PC-9 (cell line): Measurements from ENCODE around the gene MPP3. TPM values are rescaled to one million over a fixed set of nuclear protein-coding genes. Genes with fewer than 3 reads are reported as not detected.

Experiments
- BruUV-seq: library from RNA; stranded (reverse); fragments of 400-500 nt; replicated peaks from 2 replicates; lab custom pipeline; 2021; lab: Mats Ljungman, UMichigan
- CTCF ChIA-PET: fragments of 300-600 bp; sonication (Branson Sonifier 250); formaldehyde crosslinking; loops from one replicate; lab custom pipeline; 2022; ENCODE audit warnings: antibody characterized with exemption; lab: Charles Lee
- POLR2A ChIA-PET: fragments of 300-600 bp; sonication (Branson Sonifier 250); formaldehyde crosslinking; loops from one replicate; lab custom pipeline; 2022; ENCODE audit warnings: antibody characterized with exemption; ENCODE audit not compliant: unreplicated experiment; lab: Charles Lee
- DNase-seq, 2 experiments: peaks; one replicate each; pipeline versions ENCODE4 v3.0.0 to v3.0.0-alpha.2; 2015 to 2022; ENCODE audit warnings: mixed read lengths in 1 of 2
- H2AFZ ChIP-seq: fragments of 200-600 bp; sonication (generic); 2 replicates; pipeline ENCODE4 v1.8.1; 2017; ENCODE audit warnings: antibody characterized with exemption
- H3F3A ChIP-seq: fragments of 200-600 bp; sonication (generic); 2 replicates; pipeline ENCODE4 v1.8.1; 2017; ENCODE audit warnings: antibody characterized with exemption, mild to moderate bottlenecking, low read depth; ENCODE audit not compliant: insufficient read depth
- H3K27ac ChIP-seq: fragments of 200-600 bp; sonication (generic); 2 replicates; pipeline ENCODE4 v1.6.1; 2016; ENCODE audit warnings: mixed run types
- H3K27me3 ChIP-seq: fragments of 200-600 bp; sonication (generic); 2 replicates; pipeline ENCODE4 v1.6.1; 2016; ENCODE audit warnings: low read depth, mixed run types; ENCODE audit not compliant: insufficient read depth
- H3K36me3 ChIP-seq: fragments of 200-600 bp; sonication (generic); 2 replicates; pipeline ENCODE4 v1.6.1; 2016; ENCODE audit warnings: low read depth, mixed run types
- H3K4me1 ChIP-seq: fragments of 200-600 bp; sonication (generic); replicated peaks from 2 replicates; pipeline ENCODE4 v1.6.1; 2016; ENCODE audit warnings: mixed run types; ENCODE audit not compliant: insufficient read depth
- H3K4me2 ChIP-seq: fragments of 200-600 bp; sonication (generic); 2 replicates; pipeline ENCODE4 v1.6.1; 2017; ENCODE audit warnings: mixed run types
- H3K4me3 ChIP-seq: fragments of 200-600 bp; sonication (generic); 2 replicates; pipeline ENCODE4 v1.6.1; 2016; ENCODE audit warnings: mixed run types
- H3K79me2 ChIP-seq: fragments of 200-600 bp; sonication (generic); 2 replicates; pipeline ENCODE4 v1.6.1; 2017; ENCODE audit warnings: low read depth, mixed run types
- H3K9me2 ChIP-seq: fragments of 200-600 bp; sonication (generic); 2 replicates; pipeline ENCODE4 v1.8.1; 2017; ENCODE audit warnings: mild to moderate bottlenecking; ENCODE audit not compliant: insufficient read depth
- H3K9me3 ChIP-seq: fragments of 200-600 bp; sonication (generic); 2 replicates; pipeline ENCODE4 v1.8.1; 2016; ENCODE audit warnings: low read depth; ENCODE audit not compliant: insufficient read depth
- H4K20me1 ChIP-seq: fragments of 200-600 bp; sonication (generic); 2 replicates; pipeline ENCODE4 v1.8.1; 2017; ENCODE audit not compliant: insufficient read depth
- EZH2 ChIP-seq: fragments of 200-600 bp; sonication (generic); IDR thresholded peaks from 2 replicates; pipeline ENCODE4 v1.8.0; 2017; ENCODE audit warnings: antibody characterized with exemption, low read depth
- intact Hi-C: fragments of 100-400 bp; cut with micrococcal nuclease; formaldehyde crosslinking; loops from one replicate; pipeline ENCODE4 v1.10.0; 2022; ENCODE audit not compliant: unreplicated experiment
- total RNA-seq: library from RNA; stranded (reverse); gene quantifications from 2 replicates; pipeline ENCODE4 v1.2.3, GENCODE V29; 2021
- TF ChIP-seq, protein P1 (sequence below): fragments of 200-600 bp; sonication (generic); conservative IDR thresholded peaks from 2 replicates; pipeline ENCODE4 v1.6.1; 2017; ENCODE audit warnings: mixed run types, antibody characterized with exemption, mild to moderate bottlenecking, moderate library complexity

Gene MPP3
- total RNA-seq, 1 experiment from 2014 or later: 17.4 TPM

GRCh38 chr17:43774304-43775250 lies 58.4 kb downstream of the MPP3 start:
- peaks cover 8% of the 10 kb centered on the region; the same call in 1 of the 2 replicates for H3K36me3 ChIP-seq
- no peak overlapping the region for H3K27ac ChIP-seq
- H3K4me3 ChIP-seq: no peak overlapping the region
- ChIA-PET POLR2A (no interaction called here), CTCF (no interaction called here)
- BruUV-seq: no TSS peak
- H3K9me3 ChIP-seq: no peaks in the 10 kb centered on the region
- peaks cover 3% of the 10 kb centered on the region; the same call in 1 of the 2 replicates for H3K27me3 ChIP-seq
- H2AFZ ChIP-seq: no peak overlapping the region
- DNase-seq: no peak
- H3K4me2 ChIP-seq: no peak overlapping the region
- H3K9me2 ChIP-seq: no peaks in the 10 kb centered on the region
- peaks cover 10% of the 10 kb centered on the region; the same call in 1 of the 2 replicates for H3F3A ChIP-seq
- no peaks in the 10 kb centered on the region; the same call in 1 of the 2 replicates for H4K20me1 ChIP-seq
- intact Hi-C loops: no loop called here
- peaks cover 27% of the 10 kb centered on the region for H3K79me2 ChIP-seq
- no peak for TF ChIP-seq EZH2
- TF ChIP-seq, protein P1, sequence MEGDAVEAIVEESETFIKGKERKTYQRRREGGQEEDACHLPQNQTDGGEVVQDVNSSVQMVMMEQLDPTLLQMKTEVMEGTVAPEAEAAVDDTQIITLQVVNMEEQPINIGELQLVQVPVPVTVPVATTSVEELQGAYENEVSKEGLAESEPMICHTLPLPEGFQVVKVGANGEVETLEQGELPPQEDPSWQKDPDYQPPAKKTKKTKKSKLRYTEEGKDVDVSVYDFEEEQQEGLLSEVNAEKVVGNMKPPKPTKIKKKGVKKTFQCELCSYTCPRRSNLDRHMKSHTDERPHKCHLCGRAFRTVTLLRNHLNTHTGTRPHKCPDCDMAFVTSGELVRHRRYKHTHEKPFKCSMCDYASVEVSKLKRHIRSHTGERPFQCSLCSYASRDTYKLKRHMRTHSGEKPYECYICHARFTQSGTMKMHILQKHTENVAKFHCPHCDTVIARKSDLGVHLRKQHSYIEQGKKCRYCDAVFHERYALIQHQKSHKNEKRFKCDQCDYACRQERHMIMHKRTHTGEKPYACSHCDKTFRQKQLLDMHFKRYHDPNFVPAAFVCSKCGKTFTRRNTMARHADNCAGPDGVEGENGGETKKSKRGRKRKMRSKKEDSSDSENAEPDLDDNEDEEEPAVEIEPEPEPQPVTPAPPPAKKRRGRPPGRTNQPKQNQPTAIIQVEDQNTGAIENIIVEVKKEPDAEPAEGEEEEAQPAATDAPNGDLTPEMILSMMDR: no peak
- H3K4me1 ChIP-seq: peaks cover 14% of the 10 kb centered on the region

DNA sequence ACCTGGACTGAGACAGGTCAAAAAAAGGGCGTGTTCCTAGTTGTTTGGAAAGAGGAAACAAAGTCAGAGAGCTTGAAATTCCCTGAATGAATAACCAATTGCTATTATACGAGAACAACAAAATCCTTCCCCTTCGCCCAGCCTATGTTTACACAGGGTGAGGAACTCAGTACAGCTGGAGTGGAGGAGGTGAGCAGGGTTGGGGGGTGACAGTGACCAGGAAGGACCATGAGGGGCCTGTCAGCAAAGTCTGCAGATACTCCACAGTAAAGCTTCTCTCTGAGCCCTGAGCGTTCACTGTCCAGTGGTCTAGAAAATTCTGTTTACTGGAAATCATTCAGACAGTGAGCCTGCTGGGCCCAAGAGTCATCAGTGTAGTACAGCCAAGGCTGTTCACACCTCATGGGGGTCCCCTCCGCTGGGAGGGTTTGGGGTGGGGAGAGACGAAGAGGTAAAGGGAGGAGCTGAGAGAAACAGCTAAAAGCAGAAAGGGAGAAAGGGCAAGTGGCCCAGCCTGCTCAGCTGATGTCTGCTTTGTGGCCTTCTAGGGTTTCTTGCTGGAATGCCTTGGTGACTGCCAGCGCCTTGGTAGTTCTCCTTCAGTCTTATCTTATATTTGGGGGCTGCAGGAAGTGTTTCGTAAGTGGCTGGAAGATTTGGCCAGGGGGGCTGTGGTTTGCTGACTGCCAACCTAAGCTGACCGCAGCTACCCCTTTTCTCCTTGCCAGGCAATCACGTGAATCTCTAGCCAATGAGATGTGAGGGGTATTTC lies 59.9 kb downstream of the MPP3 start:
- no peaks in the 10 kb centered on the region for H3K27me3 ChIP-seq
- no peaks in the 10 kb centered on the region for H3K9me3 ChIP-seq
- intact Hi-C loops: no loop called here
- no peaks in the 10 kb centered on the region; the same call in 1 of the 2 replicates for H4K20me1 ChIP-seq
- ChIA-PET CTCF (no interaction called here), POLR2A (no interaction called here)
- no peak overlapping the region for H3K4me3 ChIP-seq
- peaks cover 12% of the 10 kb centered on the region; the same call in 1 of the 2 replicates for H3K36me3 ChIP-seq
- H3K4me2 ChIP-seq: no peak overlapping the region
- H3K27ac ChIP-seq: no peak overlapping the region
- H3K9me2 ChIP-seq: no peaks in the 10 kb centered on the region
- H3F3A ChIP-seq: peaks cover 20% of the 10 kb centered on the region; the same call in 1 of the 2 replicates
- no peak for DNase-seq
- peaks cover 26% of the 10 kb centered on the region for H3K79me2 ChIP-seq
- peaks cover 10% of the 10 kb centered on the region for H3K4me1 ChIP-seq
- BruUV-seq: no TSS peak
- H2AFZ ChIP-seq: no peak overlapping the region
- TF ChIP-seq EZH2: no peak
- TF ChIP-seq, protein P1: no peak

DNA sequence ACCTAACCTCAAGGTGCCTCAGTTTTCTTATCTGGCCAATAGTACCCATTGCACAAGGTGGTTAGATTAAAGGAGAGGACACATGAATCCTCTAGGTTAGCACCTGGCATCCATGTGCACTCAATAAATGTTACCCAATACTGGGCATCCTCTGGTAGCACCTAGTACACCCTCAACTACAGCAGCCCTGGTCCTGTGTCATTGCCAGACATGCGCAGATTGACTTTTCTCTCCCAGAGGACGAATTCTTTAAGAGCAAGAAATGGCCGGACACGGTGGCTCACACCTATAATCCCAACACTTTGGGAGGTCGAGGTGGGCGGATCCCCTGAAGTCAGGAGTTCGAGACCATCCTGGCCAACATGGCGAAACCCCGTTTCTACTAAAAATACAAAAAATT lies 61.5 kb downstream of the MPP3 start:
- H3K79me2 ChIP-seq: peaks cover 12% of the 10 kb centered on the region
- no TSS peak for BruUV-seq
- H3K27ac ChIP-seq: no peak overlapping the region
- H3K27me3 ChIP-seq: no peaks in the 10 kb centered on the region
- H3K4me2 ChIP-seq: no peak overlapping the region
- H3F3A ChIP-seq: peaks cover 26% of the 10 kb centered on the region; the same call in 1 of the 2 replicates
- H3K36me3 ChIP-seq: peaks cover 12% of the 10 kb centered on the region; the same call in 1 of the 2 replicates
- TF ChIP-seq, protein P1: no peak
- TF ChIP-seq EZH2: no peak
- H4K20me1 ChIP-seq: no peaks in the 10 kb centered on the region
- no peak overlapping the region for H2AFZ ChIP-seq
- intact Hi-C loops: no loop called here
- no peaks in the 10 kb centered on the region for H3K9me3 ChIP-seq
- ChIA-PET POLR2A (no interaction called here), CTCF (no interaction called here)
- H3K9me2 ChIP-seq: no peaks in the 10 kb centered on the region
- no peak overlapping the region for H3K4me3 ChIP-seq
- DNase-seq: no peak
- H3K4me1 ChIP-seq: no peaks in the 10 kb centered on the region
